SK-N-SH (cell line): Measurements from ENCODE around the gene PDE4B.

ENCODE experiments used
- FOXJ3 ChIP-seq: sonication (generic); formaldehyde crosslinking; IDR thresholded peaks from 2 replicates; pipeline ENCODE4 v1.5.1; 2020; ENCODE audit warnings: mild to moderate bottlenecking, missing genetic modification reagents
- GABPA ChIP-seq: IDR thresholded peaks from 2 replicates; pipeline ENCODE4 v1.4.0; 2012; ENCODE audit warnings: low read depth, mild to moderate bottlenecking
- MXI1 ChIP-seq: IDR thresholded peaks from 2 replicates; pipeline ENCODE4 v1.6.1; 2012; ENCODE audit warnings: mild to moderate bottlenecking, low read depth, low read length, improper control_type of control experiment
- RAD21 ChIP-seq: IDR thresholded peaks from 2 replicates; pipeline ENCODE4 v1.6.1; 2012; ENCODE audit warnings: mild to moderate bottlenecking, low read length
- RCOR1 ChIP-seq: fragments of 150-350 bp; IDR thresholded peaks from 2 replicates; pipeline ENCODE4 v1.6.1; 2017; ENCODE audit warnings: antibody characterized with exemption, low read length
- RXRA ChIP-seq: IDR thresholded peaks from 2 replicates; pipeline ENCODE4 v1.4.0; 2012; ENCODE audit warnings: low read depth, mild to moderate bottlenecking, borderline replicate concordance
- TEAD4 ChIP-seq: IDR thresholded peaks from 2 replicates; pipeline ENCODE4 v1.4.0; 2012; ENCODE audit warnings: mild to moderate bottlenecking, borderline replicate concordance; ENCODE audit not compliant: insufficient read depth
- TF ChIP-seq, protein P1 (sequence below): fragments of 200-600 bp; sonication (generic); IDR thresholded peaks from 2 replicates; pipeline ENCODE4 v1.6.1; 2017; ENCODE audit warnings: antibody characterized with exemption, mild to moderate bottlenecking, moderate library complexity
- TF ChIP-seq, protein P2 (sequence below): IDR thresholded peaks from 2 replicates; pipeline ENCODE4 v1.6.1; 2012; ENCODE audit warnings: mild to moderate bottlenecking, low read depth, low read length, moderate library complexity
- TF ChIP-seq, protein P3 (sequence below): fragments of 150-350 bp; IDR thresholded peaks from 2 replicates; pipeline ENCODE4 v1.6.1; 2017; ENCODE audit warnings: antibody characterized with exemption, low read length, low read depth, borderline replicate concordance

GRCh38 chr1:66254785-66255184, 462.1 kb downstream of the PDE4B start:
- TF ChIP-seq, protein P1, sequence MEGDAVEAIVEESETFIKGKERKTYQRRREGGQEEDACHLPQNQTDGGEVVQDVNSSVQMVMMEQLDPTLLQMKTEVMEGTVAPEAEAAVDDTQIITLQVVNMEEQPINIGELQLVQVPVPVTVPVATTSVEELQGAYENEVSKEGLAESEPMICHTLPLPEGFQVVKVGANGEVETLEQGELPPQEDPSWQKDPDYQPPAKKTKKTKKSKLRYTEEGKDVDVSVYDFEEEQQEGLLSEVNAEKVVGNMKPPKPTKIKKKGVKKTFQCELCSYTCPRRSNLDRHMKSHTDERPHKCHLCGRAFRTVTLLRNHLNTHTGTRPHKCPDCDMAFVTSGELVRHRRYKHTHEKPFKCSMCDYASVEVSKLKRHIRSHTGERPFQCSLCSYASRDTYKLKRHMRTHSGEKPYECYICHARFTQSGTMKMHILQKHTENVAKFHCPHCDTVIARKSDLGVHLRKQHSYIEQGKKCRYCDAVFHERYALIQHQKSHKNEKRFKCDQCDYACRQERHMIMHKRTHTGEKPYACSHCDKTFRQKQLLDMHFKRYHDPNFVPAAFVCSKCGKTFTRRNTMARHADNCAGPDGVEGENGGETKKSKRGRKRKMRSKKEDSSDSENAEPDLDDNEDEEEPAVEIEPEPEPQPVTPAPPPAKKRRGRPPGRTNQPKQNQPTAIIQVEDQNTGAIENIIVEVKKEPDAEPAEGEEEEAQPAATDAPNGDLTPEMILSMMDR = no peak
- no peak for TF ChIP-seq RCOR1
- TF ChIP-seq, protein P2, sequence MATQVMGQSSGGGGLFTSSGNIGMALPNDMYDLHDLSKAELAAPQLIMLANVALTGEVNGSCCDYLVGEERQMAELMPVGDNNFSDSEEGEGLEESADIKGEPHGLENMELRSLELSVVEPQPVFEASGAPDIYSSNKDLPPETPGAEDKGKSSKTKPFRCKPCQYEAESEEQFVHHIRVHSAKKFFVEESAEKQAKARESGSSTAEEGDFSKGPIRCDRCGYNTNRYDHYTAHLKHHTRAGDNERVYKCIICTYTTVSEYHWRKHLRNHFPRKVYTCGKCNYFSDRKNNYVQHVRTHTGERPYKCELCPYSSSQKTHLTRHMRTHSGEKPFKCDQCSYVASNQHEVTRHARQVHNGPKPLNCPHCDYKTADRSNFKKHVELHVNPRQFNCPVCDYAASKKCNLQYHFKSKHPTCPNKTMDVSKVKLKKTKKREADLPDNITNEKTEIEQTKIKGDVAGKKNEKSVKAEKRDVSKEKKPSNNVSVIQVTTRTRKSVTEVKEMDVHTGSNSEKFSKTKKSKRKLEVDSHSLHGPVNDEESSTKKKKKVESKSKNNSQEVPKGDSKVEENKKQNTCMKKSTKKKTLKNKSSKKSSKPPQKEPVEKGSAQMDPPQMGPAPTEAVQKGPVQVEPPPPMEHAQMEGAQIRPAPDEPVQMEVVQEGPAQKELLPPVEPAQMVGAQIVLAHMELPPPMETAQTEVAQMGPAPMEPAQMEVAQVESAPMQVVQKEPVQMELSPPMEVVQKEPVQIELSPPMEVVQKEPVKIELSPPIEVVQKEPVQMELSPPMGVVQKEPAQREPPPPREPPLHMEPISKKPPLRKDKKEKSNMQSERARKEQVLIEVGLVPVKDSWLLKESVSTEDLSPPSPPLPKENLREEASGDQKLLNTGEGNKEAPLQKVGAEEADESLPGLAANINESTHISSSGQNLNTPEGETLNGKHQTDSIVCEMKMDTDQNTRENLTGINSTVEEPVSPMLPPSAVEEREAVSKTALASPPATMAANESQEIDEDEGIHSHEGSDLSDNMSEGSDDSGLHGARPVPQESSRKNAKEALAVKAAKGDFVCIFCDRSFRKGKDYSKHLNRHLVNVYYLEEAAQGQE = no peak
- no peak for TF ChIP-seq GABPA
- no peak for TF ChIP-seq RAD21
- TF ChIP-seq FOXJ3 (CRISPR knock-in tag) = no peak
- TF ChIP-seq, protein P3, sequence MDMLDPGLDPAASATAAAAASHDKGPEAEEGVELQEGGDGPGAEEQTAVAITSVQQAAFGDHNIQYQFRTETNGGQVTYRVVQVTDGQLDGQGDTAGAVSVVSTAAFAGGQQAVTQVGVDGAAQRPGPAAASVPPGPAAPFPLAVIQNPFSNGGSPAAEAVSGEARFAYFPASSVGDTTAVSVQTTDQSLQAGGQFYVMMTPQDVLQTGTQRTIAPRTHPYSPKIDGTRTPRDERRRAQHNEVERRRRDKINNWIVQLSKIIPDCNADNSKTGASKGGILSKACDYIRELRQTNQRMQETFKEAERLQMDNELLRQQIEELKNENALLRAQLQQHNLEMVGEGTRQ = no peak
- TF ChIP-seq TEAD4 = no peak
- no peak for TF ChIP-seq RXRA
- no peak for TF ChIP-seq MXI1
